Measurements from ENCODE around the gene SLIT3.

- TF ChIP-seq CTCF (conservative IDR thresholded peaks at IDR 0.05; ENCODE audit: low read depth, low read length) (no peak), EZH2phosphoT487 (IDR thresholded peaks at IDR 0.05; ENCODE audit: borderline replicate concordance, low read length) (no peak), EZH2 (IDR thresholded peaks at IDR 0.05; ENCODE audit: low read length, unreplicated experiment) (no peak)
Observed at GRCh38 chr5:169303119-169303515, 2.2 kb upstream of the SLIT3 start.

Measured in PC-3 (cell line).